K562 (cell line): ENCODE data around the gene JAG2. TPM values are rescaled to one million over a fixed set of nuclear protein-coding genes. Genes with fewer than 3 reads are reported as not detected.
A peak's percentile ranks its signal among the peaks of the same experiment; 100 is the strongest.

Experiments used
- CXXC5 ChIP-seq: fragments of 250-450 bp; sonication (Bioruptor Pico); IDR thresholded peaks from 2 replicates; pipeline ENCODE4 v1.8.0; 2022; ENCODE audit warnings: inconsistent platforms, mild to moderate bottlenecking, moderate library complexity
- E2F8 ChIP-seq: fragments of 450-650 bp; IDR thresholded peaks from 2 replicates; pipeline ENCODE4 v1.7.1; 2018; ENCODE audit warnings: mild to moderate bottlenecking, low read depth; ENCODE audit not compliant: partially characterized antibody
- GTF2B ChIP-seq: IDR thresholded peaks from 2 replicates; pipeline ENCODE4 v1.6.1; 2011; ENCODE audit not compliant: insufficient read length; ENCODE audit errors: extremely low read depth
- HDAC1 ChIP-seq, 2 experiments: fragments of 450-650 bp; IDR thresholded peaks; 2 replicates each; pipeline ENCODE4 v1.6.1; 2016 to 2017; ENCODE audit warnings: inconsistent platforms in 1 of 2, mild to moderate bottlenecking in 1 of 2, moderate library complexity in 1 of 2
- HNRNPLL ChIP-seq: fragments of 200-400 bp; formaldehyde crosslinking; IDR thresholded peaks from 2 replicates; pipeline ENCODE4 v1.6.1; 2017; ENCODE audit warnings: low read length, low read depth, mild to moderate bottlenecking; ENCODE audit not compliant: poor library complexity, severe bottlenecking
- MGA ChIP-seq: fragments of 450-650 bp; IDR thresholded peaks from 2 replicates; pipeline ENCODE4 v1.6.1; 2016; ENCODE audit warnings: mild to moderate bottlenecking, moderate library complexity
- POLR2G ChIP-seq: fragments of 200-400 bp; formaldehyde crosslinking; IDR thresholded peaks from 2 replicates; pipeline ENCODE4 v1.6.1; 2017; ENCODE audit warnings: low read depth, mild to moderate bottlenecking, antibody characterized with exemption, low read length, moderate library complexity
- PTTG1 ChIP-seq: fragments of 450-650 bp; IDR thresholded peaks from 2 replicates; pipeline ENCODE4 v1.6.1; 2016; ENCODE audit warnings: low read depth, mild to moderate bottlenecking, missing genetic modification characterization, missing compliant biosample characterization
- ZNF695 ChIP-seq: fragments of 450-650 bp; formaldehyde crosslinking; IDR thresholded peaks from 2 replicates; pipeline ENCODE4 v1.4.0; 2020; ENCODE audit warnings: mild to moderate bottlenecking, moderate library complexity
- polyA plus RNA-seq, 8 experiments: library from polyadenylated mRNA; depleted of rRNA in 4 of 8; stranded (reverse) in 5 of 8; unstranded in 3 of 8; fragments of >200 nt; fragmentation: Nextera tagmentation in 2 of 8; fragmentation: Illumina TruSeq in 1 of 8; extraction: Ambion mirVana in 2 of 8; extraction: Trizol in 1 of 8; gene quantifications; 2 replicates each; pipeline versions ENCODE4 v1.2.1 to v1.2.3, GENCODE V29; 2011 to 2014; ENCODE audit warnings: inconsistent platforms in 1 of 8, missing spikeins in 1 of 8
- total RNA-seq, 7 experiments: library from RNA; depleted of rRNA in 6 of 7; stranded (reverse); fragments of >200 nt in 6 of 7; fragmentation: Illumina TruSeq in 2 of 7; extraction: Trizol in 2 of 7; gene quantifications; 2 replicates each; pipeline versions ENCODE4 v1.2.1 to v1.2.3, GENCODE V29; 2011 to 2021; ENCODE audit warnings: low replicate concordance in 1 of 7
- TF ChIP-seq, protein P1 (sequence below), 2 experiments: IDR thresholded peaks; 2 replicates each; pipeline ENCODE4 v1.6.1; 2011; ENCODE audit warnings: borderline replicate concordance in 1 of 2, control low read depth in 1 of 2, low read depth in 1 of 2, low read length in 1 of 2, mild to moderate bottlenecking in 1 of 2, mixed read lengths in 1 of 2, moderate library complexity in 1 of 2; ENCODE audit not compliant: insufficient read depth in 1 of 2, insufficient read length in 1 of 2, poor library complexity in 1 of 2, severe bottlenecking in 1 of 2; ENCODE audit errors: extremely low read depth in 1 of 2

The JAG2 gene
- total and polyA plus RNA-seq, 9 of the 15 experiments (the other 6 are each of a cell fraction or from before 2014, with no cell fraction given), result 0.25 to 48.4 (median 8.6) TPM

DNA sequence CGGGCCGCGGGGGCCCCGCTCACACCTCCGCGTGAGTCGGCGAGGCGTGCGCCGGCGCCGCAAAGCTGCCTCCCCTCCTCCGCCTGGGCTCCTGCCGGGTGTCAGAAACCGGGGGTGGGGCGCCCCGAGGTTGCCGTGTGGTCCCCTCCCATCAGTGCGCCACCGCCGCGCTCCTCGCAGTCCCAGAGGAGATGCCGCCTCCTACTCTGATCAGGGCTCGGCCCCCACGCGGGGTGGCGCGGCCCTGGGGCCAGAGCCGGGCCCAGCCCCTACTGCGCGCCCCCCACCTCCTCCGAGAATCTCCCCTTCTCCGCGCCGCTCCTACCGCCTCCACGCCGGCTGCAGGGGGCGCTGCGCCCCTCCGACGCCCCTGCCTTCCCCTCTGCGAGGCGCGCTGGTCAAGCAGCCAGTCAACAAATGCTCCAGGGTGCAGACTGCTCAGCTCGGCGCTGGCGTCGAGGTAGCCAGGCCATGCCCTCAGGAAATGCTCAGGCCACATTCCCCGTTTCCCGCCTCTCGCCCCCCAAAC lies 467 bp upstream of the JAG2 start (continued):
- TF ChIP-seq HDAC1 (IDR thresholded peaks at IDR 0.05) (peak in 1 of 2 experiments; percentile 43; a peak in 1 of 4 replicates), GTF2B (no peak), HNRNPLL (peak; percentile 57), POLR2G (peak; percentile 31; the same call in 1 of the 2 replicates), CXXC5 (CRISPR knock-in tag) (peak; percentile 76), ZNF695 (CRISPR knock-in tag) (no peak), E2F8 (no peak), MGA (peak; percentile 54; the same call in 1 of the 2 replicates), PTTG1 (tag) (no peak)
- TF ChIP-seq, protein P1, sequence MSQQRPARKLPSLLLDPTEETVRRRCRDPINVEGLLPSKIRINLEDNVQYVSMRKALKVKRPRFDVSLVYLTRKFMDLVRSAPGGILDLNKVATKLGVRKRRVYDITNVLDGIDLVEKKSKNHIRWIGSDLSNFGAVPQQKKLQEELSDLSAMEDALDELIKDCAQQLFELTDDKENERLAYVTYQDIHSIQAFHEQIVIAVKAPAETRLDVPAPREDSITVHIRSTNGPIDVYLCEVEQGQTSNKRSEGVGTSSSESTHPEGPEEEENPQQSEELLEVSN (IDR thresholded peaks at IDR 0.05; ENCODE audit: borderline replicate concordance in 1 of 2, extremely low read depth in 1 of 2, insufficient read depth in 1 of 2, insufficient read length in 1 of 2, low read depth in 1 of 2, low read length in 1 of 2, poor library complexity in 1 of 2, severe bottlenecking in 1 of 2), result peak in 1 of 2 experiments; percentile 75
